GM19324 (cell line): Measurements from ENCODE around the gene OR4E1.
"Not testable (repeated sequence)": the region's sequence is repeated elsewhere in the genome, so short reads cannot be mapped to it uniquely, and the experiment has no call there.

ENCODE experiments used
- ATAC-seq: cut with Tn5 transposase; IDR thresholded peaks from one replicate; pipeline ENCODE4 v1.9.1; 2021; ENCODE audit warnings: mild to moderate bottlenecking, moderate library complexity; ENCODE audit not compliant: unreplicated experiment, low FRiP score

OR4E1 gene

DNA sequence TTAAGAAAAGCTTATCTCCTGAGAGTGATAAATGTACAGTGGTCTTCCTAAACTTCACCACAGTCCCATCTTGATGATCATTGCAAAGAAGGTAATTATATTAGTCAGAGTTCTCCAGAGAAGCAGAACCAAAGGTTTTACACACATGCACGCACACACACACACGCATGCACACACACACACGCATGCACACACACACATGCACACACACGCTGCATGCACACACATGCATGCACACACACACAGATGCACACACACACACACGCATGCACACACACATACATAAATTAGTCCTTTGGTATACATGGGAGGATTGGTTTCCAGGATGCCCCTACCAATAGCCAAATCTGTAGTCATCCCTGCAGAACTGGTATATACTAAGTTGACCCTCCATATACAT lies 19.4 kb downstream of the OR4E1 start:
- no peak for ATAC-seq

GRCh38 chr14:21653331-21653885 lies 20.2 kb downstream of the OR4E1 start, which contains the start of gene OR4E2:
TSS of gene OR4E2 (plus strand) at chr14:21653835. CDS start at chr14:21665083, 11,248 bp downstream.
- no peak for ATAC-seq

- ATAC-seq, result no peak
These were observed 21.3 kb downstream of the OR4E1 start for GRCh38 chr14:21652209-21652808.

GRCh38 chr14:21647380-21647779 lies 26.2 kb downstream of the OR4E1 start:
- ATAC-seq, result no peak

DNA sequence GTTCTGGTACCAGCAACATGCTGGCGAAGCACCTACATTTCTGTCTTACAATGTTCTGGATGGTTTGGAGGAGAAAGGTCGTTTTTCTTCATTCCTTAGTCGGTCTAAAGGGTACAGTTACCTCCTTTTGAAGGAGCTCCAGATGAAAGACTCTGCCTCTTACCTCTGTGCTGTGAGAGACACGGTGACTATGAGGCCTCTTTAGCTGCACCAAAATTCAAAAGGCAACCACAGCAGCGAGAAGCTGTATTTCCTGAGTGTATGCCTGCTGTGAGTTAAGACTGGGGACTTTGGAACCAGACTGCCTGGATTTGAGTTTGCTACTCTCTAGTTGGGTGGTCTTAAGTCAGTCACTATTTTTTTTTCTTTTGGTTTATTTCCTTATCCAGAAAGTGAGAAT lies 30.2 kb downstream of the OR4E1 start:
- no peak for ATAC-seq

DNA sequence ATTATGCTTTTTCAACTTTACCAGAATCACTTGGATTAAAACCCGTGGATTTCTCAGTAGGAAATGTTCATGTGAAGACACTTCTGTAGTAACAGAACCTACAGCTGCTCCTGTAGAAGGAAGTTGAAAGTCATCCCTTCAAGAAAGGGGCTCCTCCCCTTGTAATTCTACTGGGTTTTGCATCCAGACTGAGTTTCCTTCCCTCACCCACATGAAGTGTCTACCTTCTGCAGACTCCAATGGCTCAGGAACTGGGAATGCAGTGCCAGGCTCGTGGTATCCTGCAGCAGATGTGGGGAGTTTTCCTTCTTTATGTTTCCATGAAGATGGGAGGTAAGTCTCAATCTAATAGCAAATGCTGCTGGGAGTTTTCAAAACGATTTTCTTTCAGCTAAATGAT lies 30.9 kb downstream of the OR4E1 start:
- ATAC-seq, result no peak

DNA sequence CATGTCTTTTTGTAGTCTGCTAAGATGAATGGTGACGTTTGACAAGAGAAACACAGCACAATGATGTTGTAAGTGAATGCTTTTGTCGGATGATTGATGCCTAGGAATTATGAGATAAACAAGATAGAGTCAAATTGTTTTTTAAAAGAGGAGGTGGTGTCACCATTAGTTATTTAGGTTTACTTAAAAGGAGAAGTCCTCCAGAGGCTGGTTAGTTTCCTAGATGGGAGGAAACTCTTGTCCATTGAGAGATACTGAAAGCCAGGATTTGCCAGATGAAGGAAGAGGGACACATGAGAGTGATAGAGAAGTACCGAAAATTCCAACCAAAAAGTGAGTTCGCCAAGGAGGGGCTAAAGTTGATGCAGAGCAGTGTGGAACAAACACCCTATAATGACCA lies 38.8 kb downstream of the OR4E1 start, which contains the start of gene OR10G2:
TSS of gene OR10G2 (minus strand) at position 101 of the 400 bp plus-strand sequence. CDS start at position 3, 98 bp downstream.
- ATAC-seq, result no peak

GRCh38 chr14:21631084-21631483 lies 42.5 kb downstream of the OR4E1 start:
- ATAC-seq, result no peak

DNA sequence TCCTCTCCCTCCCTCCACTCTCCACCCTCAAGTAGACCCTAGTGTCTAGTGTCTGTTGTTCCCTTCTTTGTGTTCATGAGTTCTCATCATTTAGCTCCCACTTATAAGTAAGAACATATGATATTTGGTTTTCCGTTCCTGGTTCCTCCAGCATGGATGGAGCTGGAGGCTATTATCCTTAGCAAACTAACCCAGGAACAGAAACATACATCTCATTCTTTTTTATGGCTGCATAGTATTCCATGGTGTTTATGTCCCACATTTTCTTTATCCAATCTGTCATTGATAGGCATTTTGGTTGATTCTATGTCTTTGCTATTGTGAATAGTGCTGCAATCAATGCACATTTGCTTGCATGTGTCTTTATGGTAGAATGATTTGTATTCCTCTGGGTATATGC lies 43.1 kb downstream of the OR4E1 start:
- not testable (repeated sequence) for ATAC-seq

- ATAC-seq, result no peak
These were observed 47.0 kb downstream of the OR4E1 start for GRCh38 chr14:21626491-21627230.
